ENCODE data around the gene IFITM5. TPM values are rescaled to one million over a fixed set of nuclear protein-coding genes. Genes with fewer than 3 reads are reported as not detected.

IFITM5 gene
- total RNA-seq, 4 donors from 2014 or later, result not detected

GRCh38 chr11:304061-304506, 4.8 kb upstream of the IFITM5 start:
- DNase-seq, result no peak
- WGBS, 2 donors, result 71 to 100% methylated on average over 1 to 11 of the region's 52 CpGs
- intact Hi-C loops (cut with DNase I), result loop anchor here (5.0 kb wide), 1 partner anchor 58 kb away; no protein-coding TSS in a partner anchor
- peaks cover 0 to 29% (median 4%) of the 10 kb centered on the region in 4 donors for H3K27me3 ChIP-seq
- H3K4me1 ChIP-seq, result peaks cover 11 to 52% (median 18%) of the 10 kb centered on the region in 3 donors
- H3K36me3 ChIP-seq, result no peaks in the 10 kb centered on the region
- no peak overlapping the region for H3K4me3 ChIP-seq
- H3K27ac ChIP-seq, result no peak overlapping the region
- no peaks in the 10 kb centered on the region for H3K9me3 ChIP-seq
- TF ChIP-seq POLR2A (IDR thresholded peaks at IDR 0.05) (no peak), CTCF (IDR thresholded peaks at IDR 0.05) (no peak)

- H3K9me3 ChIP-seq, result no peaks in the 10 kb centered on the region
- intact Hi-C loops (cut with DNase I), result loop anchor here (5.0 kb wide), 1 partner anchor 59 kb away; no protein-coding TSS in a partner anchor
- peaks cover 7 to 52% (median 14%) of the 10 kb centered on the region in 3 donors for H3K4me1 ChIP-seq
- H3K36me3 ChIP-seq, result no peaks in the 10 kb centered on the region
- H3K4me3 ChIP-seq, result no peak overlapping the region
- H3K27me3 ChIP-seq, result peaks cover 0 to 37% (median 8%) of the 10 kb centered on the region in 4 donors
- 73 to 82% methylated on average over 9 to 11 of the region's 12 CpGs for WGBS, 2 donors
- TF ChIP-seq CTCF (IDR thresholded peaks at IDR 0.05) (no peak), POLR2A (IDR thresholded peaks at IDR 0.05) (no peak)
- no peak for DNase-seq
- no peak overlapping the region for H3K27ac ChIP-seq
Observed at GRCh38 chr11:303363-303762, 4.0 kb upstream of the IFITM5 start.

- H3K4me1 ChIP-seq, result peaks cover 6 to 37% (median 16%) of the 10 kb centered on the region in 3 donors
- H3K27me3 ChIP-seq, result peaks cover 0 to 63% (median 8%) of the 10 kb centered on the region in 4 donors
- H3K4me3 ChIP-seq, result no peak overlapping the region
- no peak for TF ChIP-seq POLR2A (IDR thresholded peaks at IDR 0.05)
- TF ChIP-seq CTCF (IDR thresholded peaks at IDR 0.05), result peak in 1 of 6 experiments; percentile 6
- intact Hi-C loops (cut with DNase I), result loop anchor here (5.0 kb wide), 1 partner anchor 62 kb away; no protein-coding TSS in a partner anchor
- DNase-seq, result no peak
- H3K27ac ChIP-seq, result no peak overlapping the region
- H3K9me3 ChIP-seq, result no peaks in the 10 kb centered on the region
- 20 to 26% methylated on average over 7 to 9 of the region's 20 CpGs for WGBS, 2 donors
- no peaks in the 10 kb centered on the region for H3K36me3 ChIP-seq
Observed at GRCh38 chr11:299951-300735, 817 bp upstream of the IFITM5 start.

- peak overlapping the region in 2 of 4 donors; percentile 25 to 40 for H3K27ac ChIP-seq
- peaks cover 0 to 61% (median 8%) of the 10 kb centered on the region in 4 donors for H3K27me3 ChIP-seq
- intact Hi-C loops (cut with DNase I), result no loop called here
- TF ChIP-seq CTCF (IDR thresholded peaks at IDR 0.05) (no peak), POLR2A (IDR thresholded peaks at IDR 0.05) (no peak)
- 51% methylated on average over 2 of the region's 15 CpGs; no CpG with 5 or more reads in 1 of the 2 donors for WGBS, 2 donors
- peaks cover 3 to 28% (median 16%) of the 10 kb centered on the region in 3 donors for H3K4me1 ChIP-seq
- no peak overlapping the region for H3K4me3 ChIP-seq
- DNase-seq, result no peak
- no peaks in the 10 kb centered on the region for H3K9me3 ChIP-seq
- H3K36me3 ChIP-seq, result peaks cover 0 to 14% (median 0%) of the 10 kb centered on the region in 3 donors
Observed at GRCh38 chr11:298406-299065, 790 bp downstream of the IFITM5 start.
